GM06990 (cell line): Measurements from ENCODE around the gene SDC1.
A peak's percentile ranks its signal among the peaks of the same experiment; 100 is the strongest.
"Not testable (repeated sequence)": the region's sequence is repeated elsewhere in the genome, so short reads cannot be mapped to it uniquely, and the experiment has no call there.

Experiments
- DNase-seq: peaks from one replicate; pipeline ENCODE4 v3.0.0-alpha.2; 2011; ENCODE audit not compliant: insufficient read length; ENCODE audit errors: extremely low read depth
- H3K27me3 ChIP-seq: replicated peaks from 2 replicates; pipeline ENCODE4 v1.6.0; 2011; ENCODE audit warnings: low read length; ENCODE audit not compliant: control insufficient read depth, insufficient read depth
- H3K36me3 ChIP-seq: 2 replicates; pipeline ENCODE4 v1.5.1; 2011; ENCODE audit warnings: low read length; ENCODE audit not compliant: control insufficient read depth, insufficient read depth
- H3K4me3 ChIP-seq: replicated peaks from 2 replicates; pipeline ENCODE4 v1.5.1; 2011; ENCODE audit warnings: low read depth, mild to moderate bottlenecking, control low read depth, low read length
- CTCF ChIP-seq: IDR thresholded peaks from 2 replicates; pipeline ENCODE4 v1.5.1; 2011; ENCODE audit warnings: low read length, control low read depth, mild to moderate bottlenecking, inconsistent platforms; ENCODE audit not compliant: insufficient read depth, poor library complexity, severe bottlenecking

Gene SDC1

GRCh38 chr2:20241973-20242726, 17.2 kb upstream of the SDC1 start:
- Histone ChIP-seq H3K4me3 (no peak overlapping the region), H3K27me3 (no peaks in the 10 kb centered on the region), H3K36me3 (peaks cover 1% of the 10 kb centered on the region; the same call in 1 of the 2 replicates)
- peak; percentile 23 for TF ChIP-seq CTCF
- no peak for DNase-seq

- H3K4me3 ChIP-seq, H3K36me3 ChIP-seq, H3K27me3 ChIP-seq, DNase-seq: not testable (repeated sequence)
Observed at GRCh38 chr2:20240291-20240690, 15.4 kb upstream of the SDC1 start.

GRCh38 chr2:20236496-20236895, 11.6 kb upstream of the SDC1 start:
- no peak for TF ChIP-seq CTCF
- DNase-seq = no peak
- no peak overlapping the region for H3K4me3 ChIP-seq
- H3K36me3 ChIP-seq = no peaks in the 10 kb centered on the region
- no peaks in the 10 kb centered on the region; the same call in 1 of the 2 replicates for H3K27me3 ChIP-seq

GRCh38 chr2:20235655-20236305, 10.8 kb upstream of the SDC1 start:
- no peaks in the 10 kb centered on the region for H3K36me3 ChIP-seq
- no peak for TF ChIP-seq CTCF
- no peaks in the 10 kb centered on the region; the same call in 1 of the 2 replicates for H3K27me3 ChIP-seq
- no peak for DNase-seq
- H3K4me3 ChIP-seq = no peak overlapping the region

- not testable (repeated sequence) for H3K27me3 ChIP-seq, DNase-seq, H3K36me3 ChIP-seq, H3K4me3 ChIP-seq
Observed at GRCh38 chr2:20234597-20234996, 9.7 kb upstream of the SDC1 start.

GRCh38 chr2:20232837-20233207, 7.9 kb upstream of the SDC1 start:
- H3K36me3 ChIP-seq = no peaks in the 10 kb centered on the region
- TF ChIP-seq CTCF = no peak
- DNase-seq = no peak
- H3K4me3 ChIP-seq = no peak overlapping the region
- H3K27me3 ChIP-seq = no peaks in the 10 kb centered on the region; the same call in 1 of the 2 replicates
